Hepatocyte (in vitro differentiated cells): Measurements from ENCODE around the gene RNF41.
"Not testable (repeated sequence)": the region's sequence is repeated elsewhere in the genome, so short reads cannot be mapped to it uniquely, and the experiment has no call there.

ENCODE experiments used
- CTCF ChIP-seq: fragments of 200-600 bp; sonication (generic); IDR thresholded peaks from 2 replicates; pipeline ENCODE4 v1.5.1; 2016; ENCODE audit warnings: antibody characterized with exemption, mild to moderate bottlenecking; ENCODE audit not compliant: poor library complexity
- EZH2 ChIP-seq: fragments of 200-600 bp; sonication (generic); IDR thresholded peaks from 2 replicates; pipeline ENCODE4 v1.6.1; 2016; ENCODE audit warnings: antibody characterized with exemption, mild to moderate bottlenecking, borderline replicate concordance

- TF ChIP-seq EZH2, CTCF: not testable (repeated sequence)
These were observed 65.1 kb downstream of the RNF41 start for GRCh38 chr12:56156464-56157200.
